Chondrocyte (in vitro differentiated cells): ENCODE measurements around the gene SYNE1. TPM values are rescaled to one million over a fixed set of nuclear protein-coding genes. Genes with fewer than 3 reads are reported as not detected.

ENCODE experiments used
- DNase-seq: peaks from one replicate; pipeline ENCODE4 v3.0.0; 2021; ENCODE audit warnings: mixed read lengths, low spot score
- H3K27ac Mint-ChIP-seq: one replicate; pipeline ENCODE4 v1.8.0; 2021; ENCODE audit warnings: mild to moderate bottlenecking, moderate library complexity, mixed read lengths; ENCODE audit not compliant: unreplicated experiment
- H3K27me3 Mint-ChIP-seq: 2 replicates; pipeline ENCODE4 v1.8.0; 2021; ENCODE audit warnings: low read depth, mixed read lengths
- H3K36me3 Mint-ChIP-seq: 2 replicates; pipeline ENCODE4 v1.8.0; 2021; ENCODE audit warnings: low read depth, mixed read lengths
- H3K4me1 Mint-ChIP-seq: 2 replicates; pipeline ENCODE4 v1.8.0; 2021; ENCODE audit warnings: low read depth, mild to moderate bottlenecking, mixed read lengths
- H3K4me3 Mint-ChIP-seq: one replicate; pipeline ENCODE4 v1.8.0; 2021; ENCODE audit warnings: mild to moderate bottlenecking, moderate library complexity, mixed read lengths; ENCODE audit not compliant: unreplicated experiment
- H3K9me3 Mint-ChIP-seq: 2 replicates; pipeline ENCODE4 v1.8.0; 2021; ENCODE audit warnings: low read depth, mixed read lengths
- CTCF ChIP-seq: fragments of 200-600 bp; sonication (generic); IDR thresholded peaks from 2 replicates; pipeline ENCODE4 v1.5.0; 2021; ENCODE audit warnings: antibody characterized with exemption, mild to moderate bottlenecking, moderate library complexity
- total RNA-seq: library from RNA; stranded (reverse); gene quantifications from 3 replicates; pipeline ENCODE4 v1.2.1, GENCODE V29; 2021

SYNE1 gene
- total RNA-seq, 1 donor from 2014 or later = 151 TPM

GRCh38 chr6:152636021-152636608, 1.0 kb downstream of the SYNE1 start:
- no peak for TF ChIP-seq CTCF
- peak overlapping the region; percentile 83 for H3K4me3 Mint-ChIP-seq
- no peaks in the 10 kb centered on the region for H3K36me3 Mint-ChIP-seq
- peaks cover 32% of the 10 kb centered on the region for H3K27me3 Mint-ChIP-seq
- H3K27ac Mint-ChIP-seq = no peak overlapping the region
- H3K9me3 Mint-ChIP-seq = no peaks in the 10 kb centered on the region
- H3K4me1 Mint-ChIP-seq = peaks cover 13% of the 10 kb centered on the region
- DNase-seq = no peak

GRCh38 chr6:152634773-152635172, 2.4 kb downstream of the SYNE1 start:
- Mint-ChIP-seq H3K27ac (no peak overlapping the region), H3K27me3 (peaks cover 38% of the 10 kb centered on the region), H3K9me3 (no peaks in the 10 kb centered on the region), H3K4me3 (no peak overlapping the region), H3K4me1 (peaks cover 13% of the 10 kb centered on the region), H3K36me3 (no peaks in the 10 kb centered on the region)
- no peak for DNase-seq
- no peak for TF ChIP-seq CTCF

GRCh38 chr6:152632121-152632782, 4.9 kb downstream of the SYNE1 start:
- Mint-ChIP-seq H3K4me1 (peaks cover 12% of the 10 kb centered on the region), H3K27me3 (peaks cover 34% of the 10 kb centered on the region), H3K27ac (no peak overlapping the region), H3K36me3 (no peaks in the 10 kb centered on the region), H3K9me3 (no peaks in the 10 kb centered on the region), H3K4me3 (no peak overlapping the region)
- no peak for TF ChIP-seq CTCF
- no peak for DNase-seq

GRCh38 chr6:152631376-152631775, 5.8 kb downstream of the SYNE1 start:
- Mint-ChIP-seq H3K4me3 (no peak overlapping the region), H3K27me3 (peaks cover 33% of the 10 kb centered on the region), H3K9me3 (no peaks in the 10 kb centered on the region), H3K36me3 (no peaks in the 10 kb centered on the region), H3K27ac (no peak overlapping the region), H3K4me1 (peaks cover 8% of the 10 kb centered on the region)
- no peak for DNase-seq
- no peak for TF ChIP-seq CTCF

- Mint-ChIP-seq H3K27ac (no peak overlapping the region), H3K4me1 (peaks cover 2% of the 10 kb centered on the region), H3K27me3 (peaks cover 33% of the 10 kb centered on the region), H3K36me3 (no peaks in the 10 kb centered on the region), H3K9me3 (no peaks in the 10 kb centered on the region), H3K4me3 (no peak overlapping the region)
- no peak for TF ChIP-seq CTCF
- no peak for DNase-seq
These were observed 6.3 kb downstream of the SYNE1 start for GRCh38 chr6:152630832-152631231.
